CD4-positive, alpha-beta T cell treated with Interferon alpha-2 for 1 hour (primary cell): ENCODE data around the gene DLX6.

Experiments used
- DNase-seq, 2 donors: peaks; one replicate each; pipeline ENCODE4 v3.0.0-alpha.2; 2020 to 2022

The DLX6 gene

GRCh38 chr7:97011536-97012364, 6.4 kb downstream of the DLX6 start:
- no peak for DNase-seq

- no peak for DNase-seq
Measured at GRCh38 chr7:97012365-97013133, 7.2 kb downstream of the DLX6 start.

GRCh38 chr7:97013134-97013844, 7.9 kb downstream of the DLX6 start:
- no peak for DNase-seq

GRCh38 chr7:97013845-97014134, 8.4 kb downstream of the DLX6 start:
- no peak for DNase-seq

- no peak for DNase-seq
Measured at GRCh38 chr7:97014145-97014750, 8.9 kb downstream of the DLX6 start.

GRCh38 chr7:97015279-97015678, 9.9 kb downstream of the DLX6 start:
- DNase-seq: no peak

GRCh38 chr7:97015756-97016380, 10.5 kb downstream of the DLX6 start:
- DNase-seq: no peak

- DNase-seq: no peak
Measured at GRCh38 chr7:97016381-97017191, 11.2 kb downstream of the DLX6 start.

- DNase-seq: no peak
Measured at GRCh38 chr7:97017192-97018125, 12.1 kb downstream of the DLX6 start.

- DNase-seq: no peak
Measured at GRCh38 chr7:97018126-97018601, 12.8 kb downstream of the DLX6 start.

GRCh38 chr7:97018791-97019531, 13.6 kb downstream of the DLX6 start:
- no peak for DNase-seq

- no peak for DNase-seq
Measured at GRCh38 chr7:97019710-97020225, 14.4 kb downstream of the DLX6 start.

GRCh38 chr7:97020601-97020995, 15.2 kb downstream of the DLX6 start:
- DNase-seq: no peak

GRCh38 chr7:97020996-97021746, 15.8 kb downstream of the DLX6 start:
- no peak for DNase-seq

GRCh38 chr7:97021747-97022490, 16.6 kb downstream of the DLX6 start:
- no peak for DNase-seq

- DNase-seq: no peak
Measured at GRCh38 chr7:97022491-97023306, 17.3 kb downstream of the DLX6 start.
